Smooth muscle cell (in vitro differentiated cells): ENCODE results near the gene GDPD5. TPM values are rescaled to one million over a fixed set of nuclear protein-coding genes. Genes with fewer than 3 reads are reported as not detected.

ENCODE experiments used
- DNase-seq: peaks from one replicate; lab custom pipeline; 2025; ENCODE audit not compliant: unreplicated experiment; lab: John Stamatoyannopoulos, UW
- H2AFZ ChIP-seq: fragments of 200-600 bp; sonication (generic); 2 replicates; pipeline ENCODE4 v1.6.0; 2016; ENCODE audit warnings: antibody characterized with exemption, low read depth, mild to moderate bottlenecking
- H3F3A ChIP-seq: fragments of 200-600 bp; sonication (generic); 2 replicates; pipeline ENCODE4 v1.6.0; 2017; ENCODE audit warnings: antibody characterized with exemption, low read depth
- H3K27ac ChIP-seq: fragments of 200-600 bp; sonication (generic); 2 replicates; pipeline ENCODE4 v1.5.1; 2016; ENCODE audit warnings: low read depth, mild to moderate bottlenecking
- H3K27me3 ChIP-seq: fragments of 200-600 bp; sonication (generic); 2 replicates; pipeline ENCODE4 v1.6.1; 2016; ENCODE audit warnings: low read depth, mild to moderate bottlenecking
- H3K36me3 ChIP-seq: fragments of 200-600 bp; sonication (generic); 2 replicates; pipeline ENCODE4 v1.5.1; 2016; ENCODE audit warnings: low read depth
- H3K4me1 ChIP-seq: fragments of 200-600 bp; sonication (generic); 2 replicates; pipeline ENCODE4 v1.5.1; 2016; ENCODE audit warnings: low read depth
- H3K4me2 ChIP-seq: fragments of 200-600 bp; sonication (generic); 2 replicates; pipeline ENCODE4 v1.6.0; 2016; ENCODE audit warnings: mild to moderate bottlenecking
- H3K4me3 ChIP-seq: fragments of 200-600 bp; sonication (generic); 2 replicates; pipeline ENCODE4 v1.5.1; 2016; ENCODE audit warnings: mild to moderate bottlenecking
- H3K79me2 ChIP-seq: fragments of 200-600 bp; sonication (generic); 2 replicates; pipeline ENCODE4 v1.6.0; 2016; ENCODE audit warnings: low read depth, mild to moderate bottlenecking
- H3K9ac ChIP-seq: fragments of 200-600 bp; sonication (generic); 2 replicates; pipeline ENCODE4 v1.6.0; 2016; ENCODE audit warnings: low read depth
- H3K9me3 ChIP-seq: fragments of 200-600 bp; sonication (generic); replicated peaks from 2 replicates; pipeline ENCODE4 v1.5.1; 2016; ENCODE audit warnings: low read depth
- H4K20me1 ChIP-seq: fragments of 200-600 bp; sonication (generic); 2 replicates; pipeline ENCODE4 v1.6.0; 2016; ENCODE audit warnings: low read depth
- WGBS: methylation state at CpG from one replicate; pipeline ENCODE4 v1.1.7; 2016; ENCODE audit warnings: low lambda C conversion rate; 5-methylcytosine and 5-hydroxymethylcytosine counted together
- polyA plus RNA-seq: library from polyadenylated mRNA; unstranded; fragments of >200 nt; fragmentation: Nextera tagmentation; extraction: Ambion mirVana; gene quantifications from 2 replicates; pipeline ENCODE4 v1.2.1, GENCODE V29; 2016
- total RNA-seq: library from RNA; depleted of rRNA; stranded (reverse); fragments of >200 nt; gene quantifications from 2 replicates; pipeline ENCODE4 v1.2.3, GENCODE V29; 2014
- TF ChIP-seq, protein P1 (sequence below): fragments of 200-600 bp; sonication (generic); IDR thresholded peaks from 2 replicates; pipeline ENCODE4 v1.5.1; 2017; ENCODE audit warnings: borderline replicate concordance, mild to moderate bottlenecking, antibody characterized with exemption; ENCODE audit not compliant: insufficient read depth, poor library complexity, severe bottlenecking

Gene GDPD5
- total and polyA plus RNA-seq, 2 experiments from 2014 or later = 2.3 to 5.8 TPM

DNA sequence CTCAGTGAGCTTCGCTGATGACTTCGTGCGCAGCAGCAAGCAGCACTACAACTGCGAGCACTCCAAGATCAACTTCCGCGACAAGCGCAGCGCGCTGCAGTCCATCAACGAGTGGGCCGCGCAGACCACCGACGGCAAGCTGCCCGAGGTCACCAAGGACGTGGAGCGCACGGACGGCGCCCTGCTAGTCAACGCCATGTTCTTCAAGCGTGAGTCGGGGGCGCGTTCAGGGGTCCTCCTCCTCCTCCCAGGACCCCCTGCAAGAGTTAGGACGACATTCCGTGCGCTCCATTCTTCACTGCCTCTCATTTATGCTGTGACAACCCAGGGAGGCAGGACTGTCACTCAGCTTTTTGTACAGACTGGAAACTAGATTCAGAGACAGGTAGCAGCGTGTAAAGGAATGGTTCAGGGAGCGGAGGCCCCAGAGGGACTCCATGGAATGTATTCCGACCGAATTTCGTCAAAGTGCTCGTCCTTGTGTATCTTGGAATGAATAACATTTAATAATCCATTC lies 41.1 kb upstream of the GDPD5 start:
- TF ChIP-seq, protein P1, sequence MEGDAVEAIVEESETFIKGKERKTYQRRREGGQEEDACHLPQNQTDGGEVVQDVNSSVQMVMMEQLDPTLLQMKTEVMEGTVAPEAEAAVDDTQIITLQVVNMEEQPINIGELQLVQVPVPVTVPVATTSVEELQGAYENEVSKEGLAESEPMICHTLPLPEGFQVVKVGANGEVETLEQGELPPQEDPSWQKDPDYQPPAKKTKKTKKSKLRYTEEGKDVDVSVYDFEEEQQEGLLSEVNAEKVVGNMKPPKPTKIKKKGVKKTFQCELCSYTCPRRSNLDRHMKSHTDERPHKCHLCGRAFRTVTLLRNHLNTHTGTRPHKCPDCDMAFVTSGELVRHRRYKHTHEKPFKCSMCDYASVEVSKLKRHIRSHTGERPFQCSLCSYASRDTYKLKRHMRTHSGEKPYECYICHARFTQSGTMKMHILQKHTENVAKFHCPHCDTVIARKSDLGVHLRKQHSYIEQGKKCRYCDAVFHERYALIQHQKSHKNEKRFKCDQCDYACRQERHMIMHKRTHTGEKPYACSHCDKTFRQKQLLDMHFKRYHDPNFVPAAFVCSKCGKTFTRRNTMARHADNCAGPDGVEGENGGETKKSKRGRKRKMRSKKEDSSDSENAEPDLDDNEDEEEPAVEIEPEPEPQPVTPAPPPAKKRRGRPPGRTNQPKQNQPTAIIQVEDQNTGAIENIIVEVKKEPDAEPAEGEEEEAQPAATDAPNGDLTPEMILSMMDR = no peak
- 96% methylated on average over 34 of the region's 34 CpGs for WGBS
- no peak for DNase-seq
- peaks cover 16% of the 10 kb centered on the region for H3K36me3 ChIP-seq
- no peak overlapping the region for H2AFZ ChIP-seq
- H3K9ac ChIP-seq = no peak overlapping the region
- H3K4me1 ChIP-seq = peaks cover 22% of the 10 kb centered on the region
- H3K27me3 ChIP-seq = no peaks in the 10 kb centered on the region
- no peaks in the 10 kb centered on the region for H3K9me3 ChIP-seq
- H3K4me2 ChIP-seq = peak overlapping the region; percentile 94
- peak overlapping the region; percentile 68 for H3K27ac ChIP-seq
- H4K20me1 ChIP-seq = peaks cover 92% of the 10 kb centered on the region
- peaks cover 73% of the 10 kb centered on the region for H3F3A ChIP-seq
- H3K79me2 ChIP-seq = peaks cover 91% of the 10 kb centered on the region
- H3K4me3 ChIP-seq = no peak overlapping the region

DNA sequence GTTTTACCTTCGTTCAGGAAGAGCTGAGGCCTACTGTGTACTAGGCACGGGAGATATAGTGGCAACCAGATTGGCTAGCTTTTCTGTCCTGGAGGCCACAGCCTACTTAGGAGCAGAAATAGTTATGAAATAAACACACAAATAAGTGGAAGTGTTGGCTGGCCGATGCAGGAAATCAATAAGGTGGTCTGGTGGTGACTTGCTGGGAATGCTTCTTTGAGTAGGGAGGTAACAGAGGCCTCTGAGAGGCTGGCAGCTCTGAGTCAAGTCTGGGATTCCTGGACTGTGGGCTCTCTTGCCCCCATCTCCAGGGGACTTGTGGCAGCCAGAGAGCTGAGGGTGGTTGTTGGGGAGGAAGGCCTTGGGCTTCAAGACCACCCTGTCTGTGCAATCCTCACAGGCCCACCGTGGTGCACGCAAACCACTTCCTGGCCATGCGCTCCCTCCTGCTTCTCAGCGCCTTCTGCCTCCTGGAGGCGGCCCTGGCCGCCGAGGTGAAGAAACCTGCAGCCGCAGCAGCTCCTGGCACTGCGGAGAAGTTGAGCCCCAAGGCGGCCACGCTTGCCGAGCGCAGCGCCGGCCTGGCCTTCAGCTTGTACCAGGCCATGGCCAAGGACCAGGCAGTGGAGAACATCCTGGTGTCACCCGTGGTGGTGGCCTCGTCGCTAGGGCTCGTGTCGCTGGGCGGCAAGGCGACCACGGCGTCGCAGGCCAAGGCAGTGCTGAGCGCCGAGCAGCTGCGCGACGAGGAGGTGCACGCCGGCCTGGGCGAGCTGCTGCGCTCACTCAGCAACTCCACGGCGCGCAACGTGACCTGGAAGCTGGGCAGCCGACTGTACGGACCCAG lies 40.4 kb upstream of the GDPD5 start:
- H3K9ac ChIP-seq = peak overlapping the region; percentile 68

DNA sequence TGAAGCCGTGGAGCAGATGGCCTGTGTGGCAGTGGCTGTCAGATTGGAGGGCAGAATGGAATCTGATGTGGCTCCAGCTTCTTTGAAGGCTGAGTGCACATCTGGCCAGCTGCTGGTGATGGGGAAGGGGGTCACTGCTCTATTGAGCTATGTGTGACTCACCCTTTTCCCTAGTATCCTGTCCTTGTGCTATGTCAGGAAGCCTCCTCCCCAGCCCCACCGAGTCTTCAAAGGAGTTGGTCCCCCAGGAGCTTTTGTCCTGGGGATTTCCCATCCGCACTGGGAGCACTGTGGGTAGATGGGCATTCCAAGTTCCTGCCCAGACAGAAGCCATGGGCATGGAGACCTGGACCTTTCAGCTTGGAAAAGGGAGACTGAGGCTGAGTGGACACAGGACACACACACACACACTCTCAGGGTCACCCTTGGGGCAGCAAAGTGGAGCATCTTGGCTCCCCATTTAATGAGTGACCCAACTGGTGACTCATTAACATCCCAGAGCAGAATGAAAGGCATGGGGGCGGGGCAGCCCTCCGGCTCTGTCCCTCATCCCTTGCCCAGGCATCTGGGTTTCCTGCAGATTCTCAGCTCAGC lies 39.6 kb upstream of the GDPD5 start:
- H3K27ac ChIP-seq = peak overlapping the region; percentile 99
- H4K20me1 ChIP-seq = peaks cover 77% of the 10 kb centered on the region
- H2AFZ ChIP-seq = no peak overlapping the region
- TF ChIP-seq, protein P1 = no peak
- peak overlapping the region; percentile 99 for H3K9ac ChIP-seq
- peaks cover 31% of the 10 kb centered on the region for H3K4me1 ChIP-seq
- no peaks in the 10 kb centered on the region for H3K27me3 ChIP-seq
- peak; percentile 47 for DNase-seq
- H3F3A ChIP-seq = peaks cover 69% of the 10 kb centered on the region
- H3K4me2 ChIP-seq = peak overlapping the region; percentile 94
- 22% methylated on average over 5 of the region's 5 CpGs for WGBS
- H3K36me3 ChIP-seq = peaks cover 10% of the 10 kb centered on the region
- peak overlapping the region; percentile 95 for H3K4me3 ChIP-seq
- H3K9me3 ChIP-seq = no peaks in the 10 kb centered on the region
- peaks cover 82% of the 10 kb centered on the region for H3K79me2 ChIP-seq

More for the DNA sequence above, 40.4 kb upstream of the GDPD5 start:
- H2AFZ ChIP-seq = no peak overlapping the region
- no peaks in the 10 kb centered on the region for H3K27me3 ChIP-seq
- H3K79me2 ChIP-seq = peaks cover 90% of the 10 kb centered on the region
- H3K27ac ChIP-seq = peak overlapping the region; percentile 99
- H3F3A ChIP-seq = peaks cover 74% of the 10 kb centered on the region
- H3K9me3 ChIP-seq = no peaks in the 10 kb centered on the region
- TF ChIP-seq, protein P1 = no peak
- DNase-seq = no peak
- peaks cover 86% of the 10 kb centered on the region for H4K20me1 ChIP-seq
- peak overlapping the region; percentile 95 for H3K4me3 ChIP-seq
- H3K4me2 ChIP-seq = peak overlapping the region; percentile 94
- H3K36me3 ChIP-seq = peaks cover 16% of the 10 kb centered on the region
- H3K4me1 ChIP-seq = peaks cover 29% of the 10 kb centered on the region
- WGBS = 87% methylated on average over 42 of the region's 43 CpGs
